Neural progenitor cell (in vitro differentiated cells): Measurements from ENCODE around the gene COG8. TPM values are rescaled to one million over a fixed set of nuclear protein-coding genes. Genes with fewer than 3 reads are reported as not detected.

ENCODE experiments used
- DNase-seq: peaks from one replicate; pipeline ENCODE4 v3.0.0-alpha.2; 2016; ENCODE audit warnings: low spot score
- H2AFZ ChIP-seq: fragments of 200-600 bp; sonication (generic); replicated peaks from 2 replicates; pipeline ENCODE4 v1.6.1; 2016; ENCODE audit warnings: antibody characterized with exemption
- H3F3A ChIP-seq: fragments of 200-600 bp; sonication (generic); 2 replicates; pipeline ENCODE4 v1.6.1; 2016; ENCODE audit warnings: antibody characterized with exemption, low read depth
- H3K27ac ChIP-seq: fragments of 200-600 bp; sonication (generic); 2 replicates; pipeline ENCODE4 v1.5.1; 2016; ENCODE audit warnings: mild to moderate bottlenecking
- H3K27me3 ChIP-seq: fragments of 200-600 bp; sonication (generic); 2 replicates; pipeline ENCODE4 v1.6.1; 2016; ENCODE audit warnings: mild to moderate bottlenecking, moderate library complexity
- H3K36me3 ChIP-seq: fragments of 200-600 bp; sonication (generic); 2 replicates; pipeline ENCODE4 v1.5.1; 2016
- H3K4me1 ChIP-seq: fragments of 200-600 bp; sonication (generic); 2 replicates; pipeline ENCODE4 v1.6.1; 2016; ENCODE audit warnings: mixed run types
- H3K4me2 ChIP-seq: fragments of 200-600 bp; sonication (generic); 2 replicates; pipeline ENCODE4 v1.6.1; 2016
- H3K4me3 ChIP-seq: fragments of 200-600 bp; sonication (generic); 2 replicates; pipeline ENCODE4 v1.5.1; 2016
- H3K79me2 ChIP-seq: fragments of 200-600 bp; sonication (generic); 2 replicates; pipeline ENCODE4 v1.6.1; 2016; ENCODE audit warnings: low read depth
- H3K9ac ChIP-seq: fragments of 200-600 bp; sonication (generic); 2 replicates; pipeline ENCODE4 v1.6.1; 2016
- H3K9me3 ChIP-seq: fragments of 200-600 bp; sonication (generic); 2 replicates; pipeline ENCODE4 v1.5.1; 2016; ENCODE audit warnings: low read depth
- H4K20me1 ChIP-seq: fragments of 200-600 bp; sonication (generic); 2 replicates; pipeline ENCODE4 v1.6.1; 2016; ENCODE audit warnings: low read depth
- H3K27ac Mint-ChIP-seq: 3 replicates; pipeline ENCODE4 v1.8.0; 2021; ENCODE audit warnings: mixed read lengths
- H3K27me3 Mint-ChIP-seq: 2 replicates; pipeline ENCODE4 v1.8.0; 2022; ENCODE audit warnings: low read depth, mild to moderate bottlenecking, inconsistent platforms, moderate library complexity, mixed read lengths; ENCODE audit not compliant: insufficient read depth
- H3K36me3 Mint-ChIP-seq: 3 replicates; pipeline ENCODE4 v1.8.0; 2021; ENCODE audit warnings: mixed read lengths
- H3K4me1 Mint-ChIP-seq: 3 replicates; pipeline ENCODE4 v1.8.0; 2021; ENCODE audit warnings: mixed read lengths
- H3K4me3 Mint-ChIP-seq: 3 replicates; pipeline ENCODE4 v1.8.0; 2021; ENCODE audit warnings: mild to moderate bottlenecking, moderate library complexity, mixed read lengths
- H3K9me3 Mint-ChIP-seq: 3 replicates; pipeline ENCODE4 v1.8.0; 2020; ENCODE audit warnings: mixed read lengths
- EZH2 ChIP-seq: fragments of 200-600 bp; sonication (generic); IDR thresholded peaks from 2 replicates; pipeline ENCODE4 v1.6.1; 2017; ENCODE audit warnings: antibody characterized with exemption, mild to moderate bottlenecking, moderate library complexity
- EZH2phosphoT487 ChIP-seq: fragments of 200-600 bp; sonication (generic); IDR thresholded peaks from 2 replicates; pipeline ENCODE4 v1.6.1; 2017; ENCODE audit warnings: antibody characterized with exemption
- total RNA-seq: library from RNA; depleted of rRNA; stranded (reverse); fragments of >200 nt; gene quantifications from 2 replicates; pipeline ENCODE4 v1.2.3, GENCODE V29; 2015; ENCODE audit warnings: low replicate concordance
- TF ChIP-seq, protein P1 (sequence below): fragments of 200-600 bp; sonication (generic); IDR thresholded peaks from 2 replicates; pipeline ENCODE4 v1.5.1; 2017; ENCODE audit warnings: antibody characterized with exemption, mild to moderate bottlenecking

Gene COG8
- total RNA-seq, 1 donor from 2014 or later: 30.3 TPM

DNA sequence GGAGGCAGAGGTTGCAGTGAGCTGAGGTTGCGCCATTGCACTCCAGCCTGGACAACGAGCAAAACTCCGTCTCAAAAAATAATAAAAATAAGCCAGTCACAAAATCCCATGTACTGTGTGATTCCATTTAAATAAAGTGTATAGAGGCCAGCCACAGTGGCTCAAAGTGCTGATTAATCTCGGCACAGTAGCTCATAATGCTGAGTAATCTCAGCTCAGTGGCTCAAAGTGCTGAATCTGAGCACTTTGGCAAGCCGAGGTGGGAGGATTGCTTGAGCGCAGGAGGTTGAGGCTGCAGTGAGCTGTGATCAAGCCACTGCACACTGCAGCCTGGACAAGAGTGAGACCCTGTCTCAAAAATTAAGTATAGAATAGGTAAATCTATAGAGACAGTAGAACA is 7.3 kb upstream of the COG8 start:
- no peaks in the 10 kb centered on the region for H4K20me1 ChIP-seq
- Mint-ChIP-seq H3K27ac (no peak overlapping the region), H3K4me3 (no peak overlapping the region), H3K9me3 (no peaks in the 10 kb centered on the region), H3K4me1 (no peaks in the 10 kb centered on the region), H3K27me3 (peaks cover 4% of the 10 kb centered on the region), H3K36me3 (peaks cover under 1% of the 10 kb centered on the region)
- peaks cover 4% of the 10 kb centered on the region for H3K36me3 ChIP-seq
- H3K79me2 ChIP-seq: peaks cover 14% of the 10 kb centered on the region
- no peak overlapping the region for H3K4me2 ChIP-seq
- TF ChIP-seq EZH2phosphoT487 (no peak), EZH2 (no peak)
- TF ChIP-seq, protein P1, sequence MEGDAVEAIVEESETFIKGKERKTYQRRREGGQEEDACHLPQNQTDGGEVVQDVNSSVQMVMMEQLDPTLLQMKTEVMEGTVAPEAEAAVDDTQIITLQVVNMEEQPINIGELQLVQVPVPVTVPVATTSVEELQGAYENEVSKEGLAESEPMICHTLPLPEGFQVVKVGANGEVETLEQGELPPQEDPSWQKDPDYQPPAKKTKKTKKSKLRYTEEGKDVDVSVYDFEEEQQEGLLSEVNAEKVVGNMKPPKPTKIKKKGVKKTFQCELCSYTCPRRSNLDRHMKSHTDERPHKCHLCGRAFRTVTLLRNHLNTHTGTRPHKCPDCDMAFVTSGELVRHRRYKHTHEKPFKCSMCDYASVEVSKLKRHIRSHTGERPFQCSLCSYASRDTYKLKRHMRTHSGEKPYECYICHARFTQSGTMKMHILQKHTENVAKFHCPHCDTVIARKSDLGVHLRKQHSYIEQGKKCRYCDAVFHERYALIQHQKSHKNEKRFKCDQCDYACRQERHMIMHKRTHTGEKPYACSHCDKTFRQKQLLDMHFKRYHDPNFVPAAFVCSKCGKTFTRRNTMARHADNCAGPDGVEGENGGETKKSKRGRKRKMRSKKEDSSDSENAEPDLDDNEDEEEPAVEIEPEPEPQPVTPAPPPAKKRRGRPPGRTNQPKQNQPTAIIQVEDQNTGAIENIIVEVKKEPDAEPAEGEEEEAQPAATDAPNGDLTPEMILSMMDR: no peak
- H3K9me3 ChIP-seq: no peaks in the 10 kb centered on the region
- H3K27ac ChIP-seq: no peak overlapping the region
- H3F3A ChIP-seq: peaks cover 9% of the 10 kb centered on the region
- H3K4me1 ChIP-seq: no peaks in the 10 kb centered on the region
- no peak overlapping the region for H3K9ac ChIP-seq
- H3K4me3 ChIP-seq: no peak overlapping the region
- H2AFZ ChIP-seq: no peak overlapping the region
- no peak for DNase-seq
- H3K27me3 ChIP-seq: no peaks in the 10 kb centered on the region

DNA sequence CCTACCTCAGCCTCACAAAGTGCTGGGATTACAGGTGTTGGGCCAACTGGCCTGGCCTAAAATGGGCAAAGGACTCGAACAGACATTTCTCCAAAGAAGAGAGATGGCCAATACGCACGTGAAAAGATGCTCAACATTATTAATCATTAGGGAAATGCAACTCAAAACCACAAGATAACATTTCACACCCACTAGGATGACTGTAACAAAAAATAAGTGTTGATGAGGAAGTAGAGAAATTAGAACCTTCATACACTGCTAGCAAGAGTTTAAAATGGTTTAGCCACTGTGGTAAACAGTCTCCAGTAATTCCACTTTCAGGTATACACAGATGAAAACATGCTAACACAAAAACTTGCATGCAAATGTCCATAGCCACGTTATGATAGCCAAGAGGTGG is 6.6 kb upstream of the COG8 start:
- H2AFZ ChIP-seq: no peak overlapping the region
- no peak overlapping the region for H3K4me2 ChIP-seq
- H3K27me3 ChIP-seq: no peaks in the 10 kb centered on the region
- H3K36me3 ChIP-seq: peaks cover 10% of the 10 kb centered on the region
- H3F3A ChIP-seq: peaks cover 14% of the 10 kb centered on the region
- no peaks in the 10 kb centered on the region for H4K20me1 ChIP-seq
- H3K4me1 ChIP-seq: peaks cover under 1% of the 10 kb centered on the region
- H3K9me3 ChIP-seq: no peaks in the 10 kb centered on the region
- peaks cover 5% of the 10 kb centered on the region for H3K4me1 Mint-ChIP-seq
- H3K9ac ChIP-seq: no peak overlapping the region
- TF ChIP-seq, protein P1: no peak
- no peak for TF ChIP-seq EZH2phosphoT487
- TF ChIP-seq EZH2: no peak
- peaks cover 2% of the 10 kb centered on the region for H3K36me3 Mint-ChIP-seq
- no peak overlapping the region for H3K27ac ChIP-seq
- no peak overlapping the region for H3K27ac Mint-ChIP-seq
- H3K79me2 ChIP-seq: peaks cover 22% of the 10 kb centered on the region
- H3K4me3 ChIP-seq: no peak overlapping the region
- no peak for DNase-seq
- peaks cover 4% of the 10 kb centered on the region for H3K27me3 Mint-ChIP-seq
- H3K4me3 Mint-ChIP-seq: no peak overlapping the region
- no peaks in the 10 kb centered on the region for H3K9me3 Mint-ChIP-seq

DNA sequence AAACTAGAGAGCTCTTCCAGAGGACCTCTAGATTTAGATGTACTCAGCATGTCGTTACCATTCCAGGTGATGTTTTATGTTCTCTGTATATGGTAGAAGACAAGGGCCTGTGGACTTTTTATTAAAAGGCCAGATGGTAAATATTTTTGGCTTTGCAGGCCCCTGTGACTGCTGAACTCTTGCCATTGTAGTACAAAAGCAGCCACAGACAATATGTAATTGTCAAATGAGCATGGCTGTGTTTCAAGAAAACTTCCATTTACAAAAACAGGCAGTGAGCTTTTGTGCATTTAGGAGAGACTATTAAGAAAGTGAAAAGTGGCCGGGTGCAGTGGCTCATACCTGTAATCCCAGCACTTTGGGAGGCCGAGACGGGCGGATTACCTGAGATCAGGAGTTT is 4.8 kb upstream of the COG8 start:
- Histone ChIP-seq H3K27me3 (no peaks in the 10 kb centered on the region), H3F3A (peaks cover 14% of the 10 kb centered on the region), H3K27ac (no peak overlapping the region), H3K4me2 (no peak overlapping the region), H4K20me1 (no peaks in the 10 kb centered on the region), H2AFZ (no peak overlapping the region), H3K79me2 (peaks cover 37% of the 10 kb centered on the region), H3K4me3 (no peak overlapping the region), H3K36me3 (peaks cover 10% of the 10 kb centered on the region), H3K9ac (no peak overlapping the region), H3K4me1 (peaks cover 7% of the 10 kb centered on the region), H3K9me3 (no peaks in the 10 kb centered on the region)
- H3K27ac Mint-ChIP-seq: no peak overlapping the region
- peaks cover 17% of the 10 kb centered on the region for H3K4me1 Mint-ChIP-seq
- DNase-seq: no peak
- H3K36me3 Mint-ChIP-seq: peaks cover 4% of the 10 kb centered on the region
- H3K9me3 Mint-ChIP-seq: no peaks in the 10 kb centered on the region
- no peak for TF ChIP-seq EZH2phosphoT487
- TF ChIP-seq, protein P1: no peak
- no peak for TF ChIP-seq EZH2
- H3K4me3 Mint-ChIP-seq: no peak overlapping the region
- peaks cover 6% of the 10 kb centered on the region for H3K27me3 Mint-ChIP-seq
